Middle frontal gyrus (tissue), 1 donor: ENCODE results near the gene PREX1.

Experiments used
- DNase-seq: peaks from one replicate; pipeline ENCODE4 v3.0.0-alpha.2; 2015; ENCODE audit warnings: low spot score; ENCODE audit errors: extremely low spot score

PREX1 gene

DNA sequence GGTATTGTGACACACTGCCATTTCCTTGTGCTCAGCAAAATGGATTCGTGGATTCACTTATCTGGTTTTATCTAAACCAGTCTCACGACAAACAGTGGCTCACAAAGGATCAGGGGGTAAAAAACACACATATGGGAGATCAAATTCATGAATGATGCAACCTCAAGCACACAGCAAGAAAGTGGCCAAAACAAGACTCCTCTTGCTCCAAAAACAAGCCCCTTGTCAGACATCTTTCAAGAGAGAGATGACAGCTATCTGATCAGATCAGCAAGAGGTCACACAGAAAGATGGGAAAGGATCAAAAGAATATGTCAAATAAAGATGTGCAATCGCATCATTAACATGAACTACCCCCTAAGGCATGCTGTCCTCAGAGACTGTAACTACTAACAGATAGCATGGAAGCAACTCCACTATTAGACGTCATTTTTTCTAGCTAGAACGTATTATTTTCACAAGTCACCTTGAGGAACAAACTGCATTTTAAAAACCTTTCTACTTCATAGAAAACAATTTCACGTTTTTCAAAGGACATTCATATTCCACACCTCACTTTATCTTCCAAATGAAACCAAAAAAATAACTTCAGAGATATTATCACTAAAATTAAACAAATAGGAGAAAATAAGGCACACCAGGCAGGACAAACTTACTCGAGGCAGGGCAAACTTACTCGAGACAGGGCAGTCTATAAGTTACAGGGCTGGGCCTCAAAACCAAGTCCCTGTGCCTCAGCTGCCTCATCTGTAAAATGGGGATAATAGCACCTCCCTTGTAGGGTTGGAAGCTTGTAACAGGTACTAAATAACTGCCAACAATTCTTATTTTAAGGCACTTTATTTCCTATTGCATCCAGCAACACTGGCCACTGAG lies 122.3 kb downstream of the PREX1 start:
- DNase-seq, result no peak

DNA sequence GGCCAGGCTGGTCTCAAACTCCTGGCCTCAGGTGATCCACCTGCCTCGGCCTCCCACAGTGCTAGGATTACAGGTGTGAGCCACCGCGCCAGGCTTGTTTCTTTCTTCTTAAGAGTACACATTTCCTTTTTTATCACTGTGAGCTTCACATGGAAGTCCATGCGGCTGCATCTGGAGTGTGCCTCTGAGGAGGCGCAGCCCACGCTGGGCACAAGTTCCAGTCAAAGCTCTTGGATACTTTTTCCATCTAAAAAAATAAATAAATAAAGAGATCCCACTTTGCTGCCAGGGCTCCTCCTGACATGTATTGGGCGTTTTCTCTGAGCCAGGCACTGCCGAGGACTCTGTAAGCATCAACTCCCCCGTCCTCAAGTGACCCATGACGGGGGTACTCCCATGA lies 123.0 kb downstream of the PREX1 start:
- no peak for DNase-seq

DNA sequence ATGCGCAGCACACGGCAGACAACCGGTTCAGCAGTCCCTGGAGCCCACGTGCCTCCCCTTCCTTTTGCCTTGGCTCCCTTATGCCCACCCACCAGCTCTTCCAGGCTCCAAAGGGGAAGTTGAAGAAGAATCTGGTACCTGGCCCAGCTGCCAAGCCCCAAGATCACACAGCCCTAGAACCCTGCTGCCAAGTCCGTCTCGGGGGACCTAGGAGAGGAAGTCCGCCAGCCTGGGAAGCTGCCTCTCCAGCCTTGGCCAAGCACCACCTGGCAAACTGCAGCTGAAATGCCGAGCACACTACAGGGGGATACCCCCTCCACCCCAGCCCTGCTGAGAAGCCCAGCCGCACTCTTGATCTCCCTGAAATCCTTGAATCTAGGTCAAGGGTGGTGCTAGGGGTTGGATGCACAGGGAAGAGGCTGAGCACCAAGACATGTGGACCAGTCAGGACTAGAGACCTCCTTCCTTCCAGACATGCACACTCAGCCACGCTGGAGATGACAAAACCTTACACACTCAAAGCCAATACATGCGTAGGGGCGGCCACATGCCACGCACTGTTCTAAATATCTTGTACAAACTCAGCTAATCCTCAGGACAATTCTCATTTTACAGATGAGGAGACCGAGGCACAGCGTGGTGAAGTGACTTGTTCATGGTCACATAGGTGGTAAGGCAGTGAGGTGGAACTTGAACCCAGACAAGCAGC lies 124.1 kb downstream of the PREX1 start:
- no peak for DNase-seq

DNA sequence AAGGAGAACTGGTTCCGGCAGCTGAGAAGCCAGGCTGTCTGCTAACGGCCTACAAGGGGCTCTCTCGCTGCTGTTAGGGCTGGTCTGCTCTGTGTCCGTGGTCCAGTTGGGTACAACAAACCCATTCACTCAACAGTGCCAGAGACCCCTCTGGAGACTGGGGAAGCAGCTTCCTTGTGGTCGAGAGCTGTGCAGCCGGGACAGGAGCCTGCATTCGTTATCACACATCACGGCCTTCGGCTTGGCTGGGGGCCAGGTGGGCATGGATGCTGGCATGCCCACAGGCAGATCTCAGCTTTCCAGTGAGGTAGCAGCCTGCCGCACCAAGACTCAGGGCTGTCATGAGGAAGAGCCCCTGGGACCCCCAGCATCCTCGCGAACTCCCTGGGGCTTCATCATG lies 124.7 kb downstream of the PREX1 start:
- no peak for DNase-seq

DNA sequence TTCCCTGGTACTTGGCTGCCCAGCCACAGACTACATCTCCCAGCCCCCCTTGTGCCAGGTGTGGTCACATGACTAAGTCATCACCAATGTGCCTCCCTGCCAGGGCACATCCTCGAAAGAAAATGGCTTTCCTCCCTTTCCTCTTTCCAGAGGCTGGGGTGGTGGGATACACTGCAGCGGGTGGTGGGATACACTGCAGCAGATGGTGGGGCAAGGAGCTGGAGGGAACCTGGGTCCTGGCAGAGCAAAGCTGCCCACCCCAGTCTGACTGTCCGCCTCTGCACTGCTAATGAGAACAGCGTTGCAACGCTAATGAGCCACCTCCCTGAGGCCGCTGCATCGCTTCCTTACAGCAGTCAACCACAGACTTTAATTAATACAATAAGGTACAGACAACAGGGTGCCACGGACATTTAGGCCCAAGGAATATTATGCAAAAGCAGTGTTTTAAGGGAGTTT lies 125.3 kb downstream of the PREX1 start:
- DNase-seq, result no peak

DNA sequence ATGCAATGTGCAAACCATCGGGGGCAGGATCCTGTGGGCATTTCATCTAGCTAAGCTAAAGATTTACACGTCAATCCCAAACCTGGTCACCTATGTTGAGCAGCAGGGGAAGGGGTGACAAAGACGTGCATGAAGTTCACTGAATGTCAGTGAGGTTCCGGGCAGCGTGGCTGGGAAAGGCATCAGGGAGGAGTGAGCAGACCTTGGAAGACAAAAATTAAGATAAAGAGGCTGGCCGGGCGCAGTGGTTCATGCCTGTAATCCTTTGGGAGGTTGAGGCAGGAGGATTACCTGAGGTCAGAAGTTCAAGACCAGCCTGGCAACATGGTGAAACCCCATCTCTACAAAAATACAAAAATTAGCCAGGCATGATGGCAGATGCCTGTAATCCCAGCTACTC lies 126.1 kb downstream of the PREX1 start:
- DNase-seq, result no peak

DNA sequence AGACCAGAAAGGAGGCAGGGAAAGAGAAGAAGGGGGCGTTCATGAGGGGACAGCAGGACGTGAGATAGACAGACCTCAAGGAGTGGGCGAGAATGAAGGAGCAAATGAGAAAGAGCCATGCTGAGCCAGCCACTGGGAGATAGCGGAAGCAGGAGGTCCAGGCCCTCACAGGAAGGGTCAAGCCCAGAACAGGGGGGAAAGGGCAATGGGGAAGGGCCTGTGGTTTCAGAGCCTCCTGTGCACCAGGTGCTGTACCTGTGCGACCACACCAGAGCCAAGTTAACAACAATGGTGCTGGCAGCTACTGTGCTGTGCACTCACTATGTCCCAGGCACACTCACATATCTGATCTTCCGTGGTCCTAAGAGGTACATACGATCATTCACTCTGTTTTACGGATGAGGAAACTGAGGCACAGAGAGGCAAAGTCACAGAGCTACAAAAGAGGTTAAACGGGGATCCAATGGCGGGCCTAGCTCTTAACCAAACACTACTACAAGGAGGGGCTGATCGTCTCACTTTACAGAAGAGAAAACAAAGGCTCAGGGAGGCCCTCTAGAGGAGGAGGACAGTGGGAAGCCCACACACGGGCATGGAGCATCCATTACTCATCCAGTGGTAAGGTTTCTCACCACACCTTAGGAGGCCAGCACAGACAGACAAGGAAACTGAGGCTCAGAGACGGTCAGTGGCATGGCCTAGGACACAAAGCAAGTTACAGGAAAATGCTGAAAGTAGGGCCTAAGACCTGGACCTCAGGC lies 129.1 kb downstream of the PREX1 start:
- DNase-seq, result no peak

DNA sequence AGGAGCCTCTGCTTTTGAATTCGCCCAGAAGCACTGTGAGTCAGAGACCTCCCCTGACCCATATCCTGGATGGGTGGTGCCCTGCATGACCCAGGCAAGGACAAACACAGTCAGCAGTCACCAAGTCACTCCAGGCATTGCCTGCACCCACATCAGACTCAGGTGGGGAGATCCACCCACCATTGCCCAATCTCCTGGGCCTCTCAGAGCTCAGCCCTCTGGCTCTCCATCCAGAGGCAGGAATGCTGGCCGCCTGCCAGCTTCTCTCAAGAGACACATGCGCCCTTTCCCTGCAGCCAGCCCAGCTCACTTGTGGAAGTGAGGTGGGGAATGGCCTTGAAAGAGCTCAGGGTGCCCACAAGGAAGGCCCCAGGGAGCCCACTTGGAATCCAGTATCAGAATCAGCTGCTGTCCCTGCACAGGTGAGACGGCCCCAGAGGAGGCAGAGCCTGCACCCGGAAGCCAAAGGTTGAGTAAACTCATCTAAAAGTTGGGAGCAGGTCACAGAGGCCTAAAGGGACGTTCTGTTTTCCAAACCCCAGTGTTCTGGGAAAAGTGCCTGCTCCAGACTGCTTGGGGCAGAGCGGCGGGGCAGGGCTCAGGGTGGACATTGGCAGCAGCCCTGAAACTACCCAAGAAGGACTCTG lies 129.8 kb downstream of the PREX1 start:
- DNase-seq, result no peak

DNA sequence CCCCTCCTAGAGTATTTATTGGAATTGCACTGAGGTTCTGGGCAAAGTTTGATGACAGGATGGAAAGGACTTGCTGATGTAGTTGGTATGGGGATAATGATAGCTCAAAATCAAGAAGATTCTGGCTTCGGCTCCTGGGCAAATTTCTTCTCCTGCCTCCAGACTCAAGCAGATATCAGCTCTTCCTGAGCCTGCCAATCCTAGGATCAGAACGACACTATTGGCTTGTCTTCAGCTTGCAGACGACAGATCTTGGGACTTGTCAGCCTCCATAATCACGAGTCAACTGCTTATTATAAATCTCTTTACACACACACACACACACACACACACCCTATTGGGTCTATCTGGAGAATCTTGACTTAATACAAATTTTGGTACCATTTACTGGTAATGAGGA lies 131.1 kb downstream of the PREX1 start:
- no peak for DNase-seq

DNA sequence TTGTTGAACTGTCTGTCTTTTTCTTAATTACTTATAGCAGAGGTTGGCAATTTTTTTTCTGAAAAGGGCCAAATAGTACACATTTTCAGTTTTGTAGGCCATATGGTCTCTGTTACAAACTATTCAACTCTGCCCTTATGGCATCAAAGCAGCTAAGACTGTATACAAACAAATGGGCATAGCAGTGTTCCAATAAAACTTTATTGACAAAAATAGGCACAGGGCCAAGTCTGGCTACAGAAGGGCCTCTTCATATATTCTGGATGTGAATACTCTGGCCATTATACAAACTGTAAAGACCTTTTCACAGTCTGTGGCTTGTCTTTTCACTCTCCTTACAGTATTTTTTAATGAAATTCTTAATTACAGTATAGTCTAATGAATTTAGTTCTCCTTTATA lies 132.1 kb downstream of the PREX1 start:
- DNase-seq, result no peak

DNA sequence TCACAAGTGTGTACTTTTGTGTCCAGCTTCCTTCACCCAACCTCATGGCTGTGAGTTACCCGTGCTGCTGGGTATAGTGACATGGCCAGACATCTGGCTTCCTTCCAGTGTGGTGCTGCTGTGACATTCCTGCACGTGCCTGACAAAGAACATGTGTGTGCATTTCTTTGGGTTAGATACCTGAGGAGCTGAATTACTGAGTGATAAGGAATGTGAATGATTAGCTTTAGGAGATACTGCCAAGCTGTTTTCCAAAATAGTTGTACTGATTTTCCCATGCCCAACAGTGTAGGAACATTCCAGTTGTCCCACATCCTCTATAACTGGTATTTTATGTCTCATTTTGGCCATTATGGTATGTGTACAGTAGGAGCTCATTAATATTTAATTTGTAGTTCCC lies 132.5 kb downstream of the PREX1 start:
- no peak for DNase-seq

DNA sequence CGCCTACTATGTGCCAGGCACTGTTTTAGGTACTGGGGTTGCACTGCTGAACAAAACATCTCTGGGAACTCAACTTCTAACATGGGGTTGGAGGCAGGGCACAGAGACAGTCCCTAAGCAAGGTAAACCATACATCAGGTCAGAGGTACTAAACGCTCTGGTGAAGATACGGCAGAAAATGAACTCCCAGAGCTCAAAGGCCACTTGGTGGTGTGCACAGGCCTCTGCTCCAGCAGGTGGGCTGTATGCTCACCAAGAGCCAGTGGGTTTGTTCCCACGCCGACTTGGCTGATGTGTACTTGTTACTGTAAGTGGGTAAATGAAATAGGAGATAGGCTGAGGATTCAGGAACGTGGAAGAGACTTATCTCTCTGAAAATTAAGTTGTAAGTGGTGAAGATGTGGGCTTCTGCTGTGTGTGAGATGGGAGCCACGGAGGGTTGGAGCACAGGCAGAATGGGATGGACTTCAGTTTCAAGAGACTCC lies 133.4 kb downstream of the PREX1 start:
- no peak for DNase-seq

DNA sequence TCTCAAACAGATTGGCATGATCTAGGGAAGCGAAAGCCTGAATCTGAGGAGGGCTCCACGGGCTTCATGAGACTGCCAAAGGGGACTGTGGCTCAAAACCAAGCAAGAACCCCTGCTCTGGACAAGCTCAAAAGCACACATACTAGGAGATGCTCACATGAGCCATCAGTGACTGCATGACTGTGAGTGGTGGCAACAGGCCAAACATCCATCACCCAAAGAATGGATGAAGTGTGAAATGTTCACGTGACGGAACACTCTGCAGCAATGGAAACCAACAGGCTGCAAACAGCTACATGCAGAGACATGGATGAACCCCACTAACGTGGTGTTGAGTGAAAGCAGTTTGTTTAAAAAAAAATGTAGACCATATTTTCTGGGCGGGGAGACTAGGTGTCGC lies 136.3 kb downstream of the PREX1 start:
- DNase-seq, result no peak

DNA sequence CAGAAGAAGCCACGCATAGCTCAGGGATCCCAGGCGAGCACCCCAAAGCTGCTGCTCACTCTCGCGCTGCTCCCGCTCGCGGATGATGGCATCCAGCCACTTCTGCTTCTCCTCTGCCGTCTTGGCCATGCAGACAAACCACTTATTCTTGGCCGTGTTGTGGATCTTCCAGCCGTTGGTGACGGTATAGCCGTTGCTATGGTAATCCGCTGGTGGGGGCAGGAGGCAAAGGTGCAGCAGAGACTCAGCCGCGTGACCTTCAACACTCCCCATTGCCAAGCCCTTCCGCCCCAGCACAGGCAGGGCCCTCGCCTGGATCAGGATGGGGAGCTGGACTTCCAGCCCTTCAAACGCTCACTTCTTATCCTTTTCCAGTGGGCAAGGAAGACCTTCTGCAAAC lies 136.9 kb downstream of the PREX1 start:
- DNase-seq, result peak; percentile 33

DNA sequence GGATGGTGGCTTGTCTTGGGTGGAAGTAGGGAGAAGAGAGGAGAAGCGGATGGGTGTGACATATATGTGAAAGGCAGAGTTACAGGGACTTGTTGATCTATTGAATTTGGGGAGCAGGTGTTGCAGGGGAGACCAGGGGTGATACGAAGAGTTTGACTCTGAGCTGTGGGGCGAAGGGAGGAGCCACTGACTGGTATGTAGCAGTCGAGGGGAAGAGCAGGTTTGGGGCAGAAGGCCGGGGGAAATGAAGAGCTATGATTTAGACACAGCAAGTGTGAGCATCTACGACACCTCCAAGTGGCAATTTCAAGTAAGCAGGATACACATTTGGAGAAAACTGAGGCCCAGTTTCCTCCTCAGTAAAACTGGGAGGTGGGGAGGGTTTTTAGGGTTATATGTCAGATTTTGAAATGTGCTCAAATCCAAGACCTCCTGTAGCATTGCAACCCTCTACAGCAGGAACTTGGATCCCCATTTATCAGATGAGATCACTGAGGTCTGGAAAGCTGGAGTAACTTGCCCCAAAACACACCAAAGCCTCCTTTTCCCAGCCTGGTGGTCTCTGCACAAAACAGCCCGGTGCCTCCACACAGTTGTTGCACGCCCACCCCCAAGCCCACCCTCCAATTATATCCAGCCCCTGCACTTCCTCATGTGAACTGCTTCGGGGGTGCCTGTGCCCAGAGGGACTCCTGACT lies 137.8 kb downstream of the PREX1 start:
- no peak for DNase-seq

DNA sequence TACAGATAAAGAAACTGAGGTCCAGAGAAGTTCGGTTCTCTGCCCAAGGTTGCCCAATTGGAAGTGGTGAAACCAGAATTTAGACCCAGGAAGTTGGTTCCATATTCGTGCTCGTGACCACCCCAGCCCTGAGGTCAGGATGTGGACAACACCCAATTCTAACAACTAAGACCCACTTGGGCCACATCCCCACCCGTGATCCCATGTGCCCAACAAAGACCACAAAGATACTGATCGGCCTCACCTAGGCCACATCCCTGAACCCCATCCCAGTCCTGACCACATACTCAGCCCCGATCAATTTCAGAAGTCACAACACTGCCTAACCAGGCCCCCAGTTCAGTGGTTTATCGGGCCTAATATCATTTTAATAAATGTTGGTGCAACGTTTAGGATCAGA lies 138.4 kb downstream of the PREX1 start:
- no peak for DNase-seq

DNA sequence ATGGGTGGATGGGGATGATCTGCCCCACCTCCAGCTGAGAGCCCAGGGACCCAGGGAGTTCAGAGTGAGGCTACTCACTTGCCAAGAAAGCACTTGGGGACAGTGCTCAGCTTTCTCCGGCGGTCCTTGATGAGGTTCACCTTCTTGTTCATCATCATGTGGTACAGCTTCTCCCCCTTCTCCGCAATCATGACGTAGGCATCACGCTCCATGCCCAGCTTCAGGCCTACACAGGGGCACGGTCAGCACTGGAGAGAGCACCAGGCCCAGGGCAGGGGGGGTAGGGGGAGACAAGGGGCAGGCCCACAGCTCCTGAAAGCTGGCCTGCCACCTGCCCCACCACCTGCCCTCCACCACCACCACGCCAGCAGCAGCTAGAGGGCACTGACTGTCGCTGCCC lies 139.2 kb downstream of the PREX1 start:
- DNase-seq, result no peak

DNA sequence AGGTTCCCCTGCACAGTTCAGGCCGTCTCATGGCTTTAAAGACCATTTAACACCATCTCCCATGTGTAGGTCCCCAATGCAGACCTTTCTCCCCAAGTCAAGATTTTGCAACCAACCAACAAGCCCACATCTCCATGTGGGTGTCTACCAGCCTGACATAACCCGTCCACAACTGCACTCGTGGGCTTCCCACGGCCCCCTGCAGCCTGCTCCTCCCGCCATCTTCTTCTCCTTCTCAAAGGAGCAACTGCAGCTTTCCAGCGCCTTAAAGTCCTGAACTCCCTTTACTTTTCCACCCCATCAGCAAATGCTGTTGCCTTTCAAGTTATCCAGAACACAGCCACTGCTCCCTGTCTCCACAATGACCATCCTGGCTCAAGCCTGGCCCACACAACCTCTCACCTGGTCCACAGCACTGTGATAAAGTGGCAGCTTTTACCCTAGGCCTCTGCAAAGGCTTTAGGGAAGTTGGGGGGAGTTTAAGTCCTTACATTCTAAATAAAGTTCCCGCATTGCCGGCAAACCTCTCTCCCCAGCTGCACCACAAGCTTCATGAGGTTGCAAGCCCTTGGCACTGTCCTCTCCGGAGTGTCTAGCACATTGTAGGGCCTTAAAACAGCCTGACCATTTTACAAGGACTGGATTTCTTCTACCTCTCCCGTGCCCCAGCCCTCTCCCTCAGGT lies 140.5 kb downstream of the PREX1 start:
- no peak for DNase-seq

DNA sequence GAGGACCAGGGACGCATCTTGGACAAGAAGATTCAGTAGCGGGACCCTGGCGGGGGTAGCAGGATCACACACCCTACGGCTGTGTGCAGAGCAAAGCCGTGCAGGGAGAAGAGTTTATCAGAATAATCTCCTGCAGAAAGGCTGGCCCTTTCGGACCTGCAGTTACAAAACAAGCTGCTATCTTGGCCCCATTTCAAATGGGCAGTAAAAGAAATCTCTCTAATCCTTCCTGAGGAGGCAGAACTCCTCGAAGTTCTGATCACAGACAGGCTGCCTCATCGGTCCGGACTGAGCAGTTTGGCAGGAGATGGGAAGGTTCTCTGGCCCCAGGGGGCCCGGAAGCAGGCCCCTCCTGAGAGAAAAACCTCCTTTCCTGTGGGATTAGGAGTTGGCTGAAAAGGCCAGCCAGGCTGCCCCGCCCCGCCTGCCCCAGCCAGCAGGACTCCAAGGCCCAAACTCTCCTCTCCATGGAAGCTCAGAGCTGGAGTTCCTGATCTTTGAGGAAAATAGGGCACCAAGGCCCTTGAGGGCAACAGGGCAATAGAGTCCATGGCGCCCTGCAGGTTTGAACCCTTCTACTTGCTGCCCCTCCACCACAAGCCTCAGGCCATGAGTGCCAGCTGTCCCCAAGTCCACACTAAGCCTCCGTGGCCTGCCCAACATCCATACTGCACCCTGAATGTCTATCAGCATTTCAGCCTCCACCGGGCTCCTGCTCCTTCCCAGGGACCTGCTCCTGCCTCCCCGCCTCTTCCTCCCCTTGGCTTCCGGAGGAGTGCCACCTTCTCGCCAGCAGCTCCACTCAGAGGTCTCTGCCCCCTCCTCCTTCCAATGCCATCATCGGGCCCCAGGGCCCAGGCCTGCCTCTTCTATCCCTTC lies 141.3 kb downstream of the PREX1 start:
- DNase-seq, result no peak
